Natural killer cell treated with Interleukin-12 subunit alpha and Interleukin-12 subunit beta and Interleukin-15 and Interleukin-18, amount 100 ng/mL, for 72 hours (primary cell): ENCODE results near the gene FHIT. TPM values are rescaled to one million over a fixed set of nuclear protein-coding genes. Genes with fewer than 3 reads are reported as not detected.
A peak's percentile ranks its signal among the peaks of the same experiment; 100 is the strongest.

ENCODE experiments used
- ATAC-seq, 2 donors: fragments of 150-1000 bp; cut with Tn5 transposase in 1 of 2; sonication (Bioruptor Pico), chemical (Tn5 transposase) in 1 of 2; 2 replicates each; pipeline ENCODE4 v1.10.0; 2021
- DNase-seq: peaks from one replicate; pipeline ENCODE4 v3.0.0; 2022; ENCODE audit warnings: low spot score
- H3K27ac Mint-ChIP-seq, 2 donors: 1 replicate in 1 of 2; 2 replicates in 1 of 2; pipeline ENCODE4 v1.8.0; 2022; ENCODE audit warnings: mixed read lengths in 2 of 2, mild to moderate bottlenecking in 1 of 2, moderate library complexity in 1 of 2
- H3K27me3 Mint-ChIP-seq, 2 donors: 1 replicate in 1 of 2; 2 replicates in 1 of 2; pipeline ENCODE4 v1.8.0; 2022; ENCODE audit warnings: mixed read lengths in 2 of 2
- H3K36me3 Mint-ChIP-seq: one replicate; pipeline ENCODE4 v1.8.0; 2022; ENCODE audit warnings: mixed read lengths
- H3K4me1 Mint-ChIP-seq, 2 donors: 1 replicate in 1 of 2; 2 replicates in 1 of 2; pipeline ENCODE4 v1.8.0; 2022; ENCODE audit warnings: low read depth in 2 of 2, mixed read lengths in 2 of 2, mild to moderate bottlenecking in 1 of 2
- H3K4me3 Mint-ChIP-seq: one replicate; pipeline ENCODE4 v1.8.0; 2022; ENCODE audit warnings: mixed read lengths
- H3K9me3 Mint-ChIP-seq: 2 replicates; pipeline ENCODE4 v1.8.0; 2022; ENCODE audit warnings: mixed read lengths
- total RNA-seq, 2 donors: library from RNA; stranded (reverse); gene quantifications; one replicate each; pipeline ENCODE4 v1.2.3, GENCODE V29; 2022

Gene FHIT
- total RNA-seq, 2 donors from 2014 or later: 2.4 to 3.0 TPM

GRCh38 chr3:60070366-60070765 is 1180.9 kb downstream of the FHIT start:
- H3K27me3 Mint-ChIP-seq: peaks cover 4 to 6% of the 10 kb centered on the region in 2 donors
- ATAC-seq (no peak), DNase-seq (no peak)
- no peaks in the 10 kb centered on the region for H3K36me3 Mint-ChIP-seq
- H3K4me3 Mint-ChIP-seq: no peak overlapping the region
- peaks cover 4 to 12% of the 10 kb centered on the region in 2 donors for H3K4me1 Mint-ChIP-seq
- peaks cover 4% of the 10 kb centered on the region for H3K9me3 Mint-ChIP-seq
- no peak overlapping the region for H3K27ac Mint-ChIP-seq

GRCh38 chr3:60065227-60065868 is 1185.9 kb downstream of the FHIT start:
- Mint-ChIP-seq H3K36me3 (no peaks in the 10 kb centered on the region), H3K9me3 (no peaks in the 10 kb centered on the region), H3K4me1 (peaks cover 16 to 37% of the 10 kb centered on the region in 2 donors), H3K27ac (peak overlapping the region in 1 of 2 donors; percentile 35), H3K4me3 (no peak overlapping the region), H3K27me3 (no peaks in the 10 kb centered on the region)
- peak in 1 of 2 donors; percentile 6 for ATAC-seq
- no peak for DNase-seq

GRCh38 chr3:60064210-60065178 is 1186.8 kb downstream of the FHIT start:
- Mint-ChIP-seq H3K9me3 (no peaks in the 10 kb centered on the region), H3K36me3 (no peaks in the 10 kb centered on the region), H3K4me1 (peaks cover 16 to 37% of the 10 kb centered on the region in 2 donors)

GRCh38 chr3:60056404-60056803 is 1194.8 kb downstream of the FHIT start:
- Mint-ChIP-seq H3K4me1 (peaks cover 0 to 4% of the 10 kb centered on the region in 2 donors), H3K27ac (no peak overlapping the region), H3K36me3 (peaks cover 5% of the 10 kb centered on the region), H3K27me3 (peaks cover 0 to 2% of the 10 kb centered on the region in 2 donors), H3K9me3 (no peaks in the 10 kb centered on the region), H3K4me3 (no peak overlapping the region)
- DNase-seq (no peak), ATAC-seq (no peak)

More at GRCh38 chr3:60064210-60065178, 1186.8 kb downstream of the FHIT start:
- DNase-seq (no peak), ATAC-seq (peak; percentile 57 to 88)
- Mint-ChIP-seq H3K4me3 (no peak overlapping the region), H3K27me3 (no peaks in the 10 kb centered on the region), H3K27ac (peak overlapping the region in 1 of 2 donors; percentile 35)

GRCh38 chr3:60055765-60056164 is 1195.5 kb downstream of the FHIT start:
- ATAC-seq: no peak
- no peak overlapping the region for H3K27ac Mint-ChIP-seq
- H3K27me3 Mint-ChIP-seq: peaks cover 0 to 2% of the 10 kb centered on the region in 2 donors
- no peak overlapping the region for H3K4me3 Mint-ChIP-seq
- peaks cover 5% of the 10 kb centered on the region for H3K36me3 Mint-ChIP-seq
- H3K4me1 Mint-ChIP-seq: peaks cover 0 to 4% of the 10 kb centered on the region in 2 donors
- no peaks in the 10 kb centered on the region for H3K9me3 Mint-ChIP-seq
- DNase-seq: no peak

- Mint-ChIP-seq H3K9me3 (no peaks in the 10 kb centered on the region), H3K27me3 (peaks cover 0 to 2% of the 10 kb centered on the region in 2 donors), H3K36me3 (peaks cover 3% of the 10 kb centered on the region), H3K27ac (no peak overlapping the region), H3K4me1 (peaks cover 0 to 6% of the 10 kb centered on the region in 2 donors), H3K4me3 (no peak overlapping the region)
- no peak for ATAC-seq
- no peak for DNase-seq
Measured at GRCh38 chr3:60053526-60054265, 1197.6 kb downstream of the FHIT start.

- Mint-ChIP-seq H3K4me1 (peaks cover 10 to 23% of the 10 kb centered on the region in 2 donors), H3K9me3 (no peaks in the 10 kb centered on the region), H3K27ac (peak overlapping the region in 1 of 2 donors; percentile 78), H3K4me3 (peak overlapping the region; percentile 25), H3K27me3 (no peaks in the 10 kb centered on the region), H3K36me3 (peaks cover 5% of the 10 kb centered on the region)
- no peak for DNase-seq
- no peak for ATAC-seq
Measured at GRCh38 chr3:60048447-60048848, 1202.8 kb downstream of the FHIT start.

- no peak for DNase-seq
- H3K4me3 Mint-ChIP-seq: peak overlapping the region; percentile 25
- no peaks in the 10 kb centered on the region for H3K9me3 Mint-ChIP-seq
- H3K27ac Mint-ChIP-seq: peak overlapping the region in 1 of 2 donors; percentile 78
- no peaks in the 10 kb centered on the region for H3K27me3 Mint-ChIP-seq
- peaks cover 10 to 23% of the 10 kb centered on the region in 2 donors for H3K4me1 Mint-ChIP-seq
- ATAC-seq: no peak
- H3K36me3 Mint-ChIP-seq: peaks cover 5% of the 10 kb centered on the region
Measured at GRCh38 chr3:60047426-60048200, 1203.6 kb downstream of the FHIT start.

- no peak overlapping the region for H3K4me3 Mint-ChIP-seq
- H3K27me3 Mint-ChIP-seq: no peaks in the 10 kb centered on the region
- H3K4me1 Mint-ChIP-seq: peaks cover 10 to 23% of the 10 kb centered on the region in 2 donors
Measured at GRCh38 chr3:60046210-60046609, 1205.0 kb downstream of the FHIT start.

GRCh38 chr3:60045686-60046085 is 1205.6 kb downstream of the FHIT start:
- Mint-ChIP-seq H3K4me1 (peaks cover 10 to 23% of the 10 kb centered on the region in 2 donors), H3K27ac (no peak overlapping the region), H3K36me3 (peaks cover 5% of the 10 kb centered on the region)

More at GRCh38 chr3:60046210-60046609, 1205.0 kb downstream of the FHIT start:
- Mint-ChIP-seq H3K36me3 (peaks cover 5% of the 10 kb centered on the region), H3K9me3 (no peaks in the 10 kb centered on the region), H3K27ac (no peak overlapping the region)
- ATAC-seq: no peak
- DNase-seq: no peak

GRCh38 chr3:60036803-60037202 is 1214.4 kb downstream of the FHIT start:
- Mint-ChIP-seq H3K27me3 (no peaks in the 10 kb centered on the region), H3K4me1 (peaks cover 0 to 3% of the 10 kb centered on the region in 2 donors), H3K4me3 (no peak overlapping the region), H3K36me3 (no peaks in the 10 kb centered on the region), H3K27ac (no peak overlapping the region), H3K9me3 (no peaks in the 10 kb centered on the region)
- DNase-seq (no peak), ATAC-seq (no peak)

More at GRCh38 chr3:60045686-60046085, 1205.6 kb downstream of the FHIT start:
- no peaks in the 10 kb centered on the region for H3K9me3 Mint-ChIP-seq
- H3K27me3 Mint-ChIP-seq: no peaks in the 10 kb centered on the region
- H3K4me3 Mint-ChIP-seq: no peak overlapping the region
- ATAC-seq (no peak), DNase-seq (no peak)

GRCh38 chr3:60033901-60034453 is 1217.3 kb downstream of the FHIT start:
- Mint-ChIP-seq H3K36me3 (no peaks in the 10 kb centered on the region), H3K4me3 (no peak overlapping the region), H3K27me3 (no peaks in the 10 kb centered on the region), H3K27ac (no peak overlapping the region), H3K9me3 (no peaks in the 10 kb centered on the region), H3K4me1 (peaks cover 0 to 3% of the 10 kb centered on the region in 2 donors)
- DNase-seq: no peak
- ATAC-seq: no peak
